Measurements from ENCODE around the gene THBS3. TPM values are rescaled to one million over a fixed set of nuclear protein-coding genes. Genes with fewer than 3 reads are reported as not detected.
"Not testable (repeated sequence)": the region's sequence is repeated elsewhere in the genome, so short reads cannot be mapped to it uniquely, and the experiment has no call there.

THBS3 gene
- polyA plus RNA-seq, 1 donor from 2014 or later: 99.6 TPM

GRCh38 chr1:155247667-155248553 is 40.2 kb upstream of the THBS3 start:
- no peak overlapping the region for H3K9ac ChIP-seq (ENCODE audit: low read length)
- no peaks in the 10 kb centered on the region for H4K20me1 ChIP-seq (ENCODE audit: insufficient read depth)
- TF ChIP-seq, protein P1, sequence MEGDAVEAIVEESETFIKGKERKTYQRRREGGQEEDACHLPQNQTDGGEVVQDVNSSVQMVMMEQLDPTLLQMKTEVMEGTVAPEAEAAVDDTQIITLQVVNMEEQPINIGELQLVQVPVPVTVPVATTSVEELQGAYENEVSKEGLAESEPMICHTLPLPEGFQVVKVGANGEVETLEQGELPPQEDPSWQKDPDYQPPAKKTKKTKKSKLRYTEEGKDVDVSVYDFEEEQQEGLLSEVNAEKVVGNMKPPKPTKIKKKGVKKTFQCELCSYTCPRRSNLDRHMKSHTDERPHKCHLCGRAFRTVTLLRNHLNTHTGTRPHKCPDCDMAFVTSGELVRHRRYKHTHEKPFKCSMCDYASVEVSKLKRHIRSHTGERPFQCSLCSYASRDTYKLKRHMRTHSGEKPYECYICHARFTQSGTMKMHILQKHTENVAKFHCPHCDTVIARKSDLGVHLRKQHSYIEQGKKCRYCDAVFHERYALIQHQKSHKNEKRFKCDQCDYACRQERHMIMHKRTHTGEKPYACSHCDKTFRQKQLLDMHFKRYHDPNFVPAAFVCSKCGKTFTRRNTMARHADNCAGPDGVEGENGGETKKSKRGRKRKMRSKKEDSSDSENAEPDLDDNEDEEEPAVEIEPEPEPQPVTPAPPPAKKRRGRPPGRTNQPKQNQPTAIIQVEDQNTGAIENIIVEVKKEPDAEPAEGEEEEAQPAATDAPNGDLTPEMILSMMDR (IDR thresholded peaks at IDR 0.05; ENCODE audit: poor library complexity, severe bottlenecking): no peak
- no peak for TF ChIP-seq POLR2AphosphoS5 (IDR thresholded peaks at IDR 0.05)
- no peaks in the 10 kb centered on the region for H3K9me3 ChIP-seq (ENCODE audit: low read length)
- H3K9me2 ChIP-seq (ENCODE audit: insufficient read depth, low read length): no peaks in the 10 kb centered on the region
- H3K27me3 ChIP-seq (ENCODE audit: insufficient read depth, low read depth, low read length): no peaks in the 10 kb centered on the region
- no peak overlapping the region for H2AFZ ChIP-seq (ENCODE audit: low read depth, low read length)
- H3K4me3 ChIP-seq (ENCODE audit: low read length): no peak overlapping the region
- no peak overlapping the region for H3K27ac ChIP-seq (ENCODE audit: low read length)
- H3K4me2 ChIP-seq (ENCODE audit: low read length): no peak overlapping the region
- H3K36me3 ChIP-seq (ENCODE audit: insufficient read depth, low read length): no peaks in the 10 kb centered on the region
- H3K79me2 ChIP-seq (replicated peaks; ENCODE audit: insufficient read depth, low read length): no peaks in the 10 kb centered on the region
- no peaks in the 10 kb centered on the region for H3F3A ChIP-seq (ENCODE audit: insufficient read depth, low read length, poor library complexity, severe bottlenecking)

DNA sequence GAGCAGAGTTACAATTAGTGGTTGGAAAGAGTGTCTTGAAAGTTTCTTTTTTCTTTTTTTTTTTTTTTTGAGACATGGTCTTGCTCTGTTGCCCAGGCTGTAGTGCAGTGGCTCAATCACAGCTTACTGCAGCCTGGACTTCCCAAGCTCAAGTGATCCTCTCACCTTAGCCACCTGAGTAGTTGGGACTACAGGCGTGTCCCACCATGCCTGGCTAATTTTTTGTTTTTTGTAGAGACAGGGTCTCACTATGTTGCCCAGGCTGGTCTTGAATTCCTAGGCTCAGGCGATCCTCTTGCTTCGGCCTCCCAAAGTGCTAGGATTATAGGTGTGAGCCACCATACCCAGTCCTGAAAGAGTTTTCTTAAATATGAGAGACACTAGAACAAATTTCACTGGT is 39.1 kb upstream of the THBS3 start:
- H3K9me2 ChIP-seq (ENCODE audit: insufficient read depth, low read length); H3K36me3 ChIP-seq (ENCODE audit: insufficient read depth, low read length); H3K4me2 ChIP-seq (ENCODE audit: low read length); H3K27me3 ChIP-seq (ENCODE audit: insufficient read depth, low read depth, low read length); H3F3A ChIP-seq (ENCODE audit: insufficient read depth, low read length, poor library complexity, severe bottlenecking); H3K27ac ChIP-seq (ENCODE audit: low read length); H4K20me1 ChIP-seq (ENCODE audit: insufficient read depth); H2AFZ ChIP-seq (ENCODE audit: low read depth, low read length); H3K9me3 ChIP-seq (ENCODE audit: low read length); H3K9ac ChIP-seq (ENCODE audit: low read length); H3K4me3 ChIP-seq (ENCODE audit: low read length); H3K79me2 ChIP-seq (replicated peaks; ENCODE audit: insufficient read depth, low read length): not testable (repeated sequence)

DNA sequence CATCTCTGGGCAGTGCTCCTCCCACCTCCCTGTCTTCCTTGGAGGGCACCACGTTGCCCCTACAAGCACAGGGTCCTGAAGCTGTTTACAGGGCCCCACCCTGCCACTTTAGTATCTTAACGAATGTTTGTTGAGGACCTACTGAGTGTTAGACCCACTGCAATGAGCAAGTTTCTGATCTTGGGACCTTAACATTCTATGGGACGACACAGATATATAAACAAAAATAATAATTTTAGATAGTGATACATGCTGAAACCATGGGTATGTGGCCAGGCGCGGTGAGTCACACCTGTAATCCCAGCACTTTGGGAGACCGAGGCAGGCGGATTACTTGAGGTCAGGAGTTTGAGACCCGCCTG is 37.4 kb upstream of the THBS3 start:
- Histone ChIP-seq H3K27me3 (ENCODE audit: insufficient read depth, low read depth, low read length) (no peaks in the 10 kb centered on the region), H3K4me2 (ENCODE audit: low read length) (peak overlapping the region; percentile 74), H3K9ac (ENCODE audit: low read length) (peak overlapping the region; percentile 74), H3K9me3 (ENCODE audit: low read length) (no peaks in the 10 kb centered on the region), H3K79me2 (replicated peaks; ENCODE audit: insufficient read depth, low read length) (no peaks in the 10 kb centered on the region), H2AFZ (ENCODE audit: low read depth, low read length) (peak overlapping the region; percentile 84), H3K36me3 (ENCODE audit: insufficient read depth, low read length) (no peaks in the 10 kb centered on the region), H3K27ac (ENCODE audit: low read length) (peak overlapping the region; percentile 89), H3K9me2 (ENCODE audit: insufficient read depth, low read length) (no peaks in the 10 kb centered on the region), H3K4me3 (ENCODE audit: low read length) (peak overlapping the region; percentile 65), H4K20me1 (ENCODE audit: insufficient read depth) (no peaks in the 10 kb centered on the region), H3F3A (ENCODE audit: insufficient read depth, low read length, poor library complexity, severe bottlenecking) (no peaks in the 10 kb centered on the region)
- TF ChIP-seq TAF1 (IDR thresholded peaks at IDR 0.05; ENCODE audit: low read depth) (no peak), EP300 (conservative IDR thresholded peaks at IDR 0.05; ENCODE audit: poor library complexity, severe bottlenecking) (no peak), MXI1 (conservative IDR thresholded peaks at IDR 0.05; ENCODE audit: poor library complexity, severe bottlenecking) (no peak), RAD21 (conservative IDR thresholded peaks at IDR 0.05) (no peak), REST (IDR thresholded peaks at IDR 0.05; ENCODE audit: borderline replicate concordance) (no peak), SMC3 (conservative IDR thresholded peaks at IDR 0.05; ENCODE audit: poor library complexity) (no peak), EZH2 (IDR thresholded peaks at IDR 0.05; ENCODE audit: borderline replicate concordance, insufficient read depth, low read length, poor library complexity, severe bottlenecking) (no peak), POLR2AphosphoS5 (IDR thresholded peaks at IDR 0.05) (no peak)

All from neural cell (in vitro differentiated cells).